Measurements from ENCODE around the gene GPR156. TPM values are rescaled to one million over a fixed set of nuclear protein-coding genes. Genes with fewer than 3 reads are reported as not detected.

Gene GPR156
- total RNA-seq, 1 experiment from 2014 or later: 0.15 TPM

DNA sequence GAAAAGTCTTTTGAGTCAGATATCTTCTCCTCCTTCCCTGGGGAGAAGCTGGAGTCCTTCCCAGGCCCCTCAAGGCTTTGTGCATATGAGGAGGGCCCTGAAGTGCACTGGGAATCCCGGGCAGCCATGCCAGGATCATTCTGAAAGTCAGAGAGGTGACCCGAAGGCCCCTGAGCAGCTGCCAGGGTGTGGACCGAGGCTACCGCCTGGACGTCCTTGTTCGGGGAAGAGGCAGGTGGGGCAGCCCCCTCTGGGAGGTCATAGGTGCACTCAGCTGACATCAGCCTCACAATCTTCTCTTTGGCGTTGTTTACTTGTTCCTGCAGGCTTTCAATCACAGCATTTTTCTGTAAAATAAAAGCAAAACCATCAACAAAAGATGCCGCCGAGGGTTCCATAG lies 117.0 kb downstream of the GPR156 start (continued):
- TF ChIP-seq CTCF (IDR thresholded peaks at IDR 0.05 in 2 of 3, conservative IDR thresholded peaks at IDR 0.05 in 1 of 3; ENCODE audit: borderline replicate concordance in 1 of 3, insufficient read depth in 1 of 3, low read depth in 2 of 3, low read length in 2 of 3): no peak
- no peak for TF ChIP-seq EGR1 (IDR thresholded peaks at IDR 0.05; ENCODE audit: low read depth)
- no peak for TF ChIP-seq YY1 (IDR thresholded peaks at IDR 0.05; ENCODE audit: extremely low read depth, insufficient replicate concordance, low read depth, low read length)
- TF ChIP-seq, protein P1, sequence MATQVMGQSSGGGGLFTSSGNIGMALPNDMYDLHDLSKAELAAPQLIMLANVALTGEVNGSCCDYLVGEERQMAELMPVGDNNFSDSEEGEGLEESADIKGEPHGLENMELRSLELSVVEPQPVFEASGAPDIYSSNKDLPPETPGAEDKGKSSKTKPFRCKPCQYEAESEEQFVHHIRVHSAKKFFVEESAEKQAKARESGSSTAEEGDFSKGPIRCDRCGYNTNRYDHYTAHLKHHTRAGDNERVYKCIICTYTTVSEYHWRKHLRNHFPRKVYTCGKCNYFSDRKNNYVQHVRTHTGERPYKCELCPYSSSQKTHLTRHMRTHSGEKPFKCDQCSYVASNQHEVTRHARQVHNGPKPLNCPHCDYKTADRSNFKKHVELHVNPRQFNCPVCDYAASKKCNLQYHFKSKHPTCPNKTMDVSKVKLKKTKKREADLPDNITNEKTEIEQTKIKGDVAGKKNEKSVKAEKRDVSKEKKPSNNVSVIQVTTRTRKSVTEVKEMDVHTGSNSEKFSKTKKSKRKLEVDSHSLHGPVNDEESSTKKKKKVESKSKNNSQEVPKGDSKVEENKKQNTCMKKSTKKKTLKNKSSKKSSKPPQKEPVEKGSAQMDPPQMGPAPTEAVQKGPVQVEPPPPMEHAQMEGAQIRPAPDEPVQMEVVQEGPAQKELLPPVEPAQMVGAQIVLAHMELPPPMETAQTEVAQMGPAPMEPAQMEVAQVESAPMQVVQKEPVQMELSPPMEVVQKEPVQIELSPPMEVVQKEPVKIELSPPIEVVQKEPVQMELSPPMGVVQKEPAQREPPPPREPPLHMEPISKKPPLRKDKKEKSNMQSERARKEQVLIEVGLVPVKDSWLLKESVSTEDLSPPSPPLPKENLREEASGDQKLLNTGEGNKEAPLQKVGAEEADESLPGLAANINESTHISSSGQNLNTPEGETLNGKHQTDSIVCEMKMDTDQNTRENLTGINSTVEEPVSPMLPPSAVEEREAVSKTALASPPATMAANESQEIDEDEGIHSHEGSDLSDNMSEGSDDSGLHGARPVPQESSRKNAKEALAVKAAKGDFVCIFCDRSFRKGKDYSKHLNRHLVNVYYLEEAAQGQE (IDR thresholded peaks at IDR 0.05; ENCODE audit: low read depth): no peak

DNA sequence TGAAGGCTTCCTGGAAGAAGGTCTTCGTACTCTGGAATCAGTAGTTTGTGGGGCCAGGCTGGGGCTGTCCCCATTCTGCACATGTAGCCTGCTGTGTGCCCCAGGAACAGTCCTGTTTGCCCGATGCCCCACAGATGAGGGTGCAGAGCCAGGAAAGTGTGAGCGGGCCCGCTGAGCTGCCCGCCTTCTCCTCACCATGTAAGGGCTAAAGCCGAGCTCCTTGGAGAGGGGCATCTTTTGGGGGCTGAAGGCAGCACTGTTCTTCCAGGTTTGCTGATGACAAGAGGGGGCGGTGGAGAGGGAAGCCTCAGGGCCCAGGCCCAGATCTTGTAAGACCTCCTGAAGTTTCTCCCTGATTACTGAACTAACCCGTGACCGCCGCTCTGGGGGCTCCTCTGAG lies 117.5 kb downstream of the GPR156 start:
- TF ChIP-seq MAX (IDR thresholded peaks at IDR 0.05) (no peak), RAD21 (IDR thresholded peaks at IDR 0.05; ENCODE audit: low read depth) (no peak), ZFX (IDR thresholded peaks at IDR 0.05) (no peak), YY1 (IDR thresholded peaks at IDR 0.05; ENCODE audit: extremely low read depth, insufficient replicate concordance, low read depth, low read length) (no peak), SP1 (IDR thresholded peaks at IDR 0.05; ENCODE audit: low read depth) (no peak), JUND (IDR thresholded peaks at IDR 0.05) (no peak), CBX3 (IDR thresholded peaks at IDR 0.05; ENCODE audit: low read depth) (no peak), EGR1 (IDR thresholded peaks at IDR 0.05; ENCODE audit: low read depth) (no peak), POLR2AphosphoS5 (IDR thresholded peaks at IDR 0.05; ENCODE audit: low read depth, low read length) (no peak)
- intact Hi-C loops (cut with micrococcal nuclease): no loop called here
- POLR2A ChIA-PET: no interaction called here
- no TSS peak for BruUV-seq (replicated peaks)
- DNase-seq (ENCODE audit: low read depth, low spot score) (no peak), ATAC-seq (no peak)
- H3K9me3 ChIP-seq (ENCODE audit: control insufficient read depth in 1 of 2, insufficient read depth in 1 of 2, low read depth in 1 of 2, low read length in 2 of 2): no peaks in the 10 kb centered on the region
- no peaks in the 10 kb centered on the region for H3K79me2 ChIP-seq (ENCODE audit: insufficient read depth, low read length)
- no peak overlapping the region for H2AFZ ChIP-seq (ENCODE audit: low read depth, low read length, poor library complexity, severe bottlenecking)
- CTCF ChIA-PET: no interaction called here
- no peak overlapping the region for H3K4me2 ChIP-seq (ENCODE audit: low read length)
- H3K9ac ChIP-seq (ENCODE audit: low read length): no peak overlapping the region
- peaks cover 0 to 17% of the 10 kb centered on the region in 2 experiments; a peak in 2 of 4 replicates for H3K4me1 ChIP-seq (ENCODE audit: control insufficient read depth in 1 of 2, insufficient read depth in 2 of 2, low read length in 2 of 2)
- RAD21 ChIA-PET (ENCODE audit: low non-redundant PET in 1 of 2, low total read pairs in 2 of 2, uncharacterized antibody in 2 of 2, unreplicated experiment in 2 of 2): no interaction called here
- H3K4me3 ChIP-seq (replicated peaks in 1 of 2; ENCODE audit: low read depth in 1 of 2, low read length in 2 of 2): no peak overlapping the region
- H3K27me3 ChIP-seq (ENCODE audit: insufficient read depth, low read length): no peaks in the 10 kb centered on the region
- H4K20me1 ChIP-seq (ENCODE audit: insufficient read depth): no peaks in the 10 kb centered on the region
- no peak overlapping the region for H3K27ac ChIP-seq (ENCODE audit: low read depth, low read length)
- no peaks in the 10 kb centered on the region for H3K9me2 ChIP-seq (ENCODE audit: insufficient read depth)
- no peaks in the 10 kb centered on the region for H3K36me3 ChIP-seq (ENCODE audit: control insufficient read depth in 1 of 2, insufficient read depth in 2 of 2, low read length in 2 of 2)
